ENCODE results near the gene TMEM89. TPM values are rescaled to one million over a fixed set of nuclear protein-coding genes. Genes with fewer than 3 reads are reported as not detected.
A peak's percentile ranks its signal among the peaks of the same experiment; 100 is the strongest.

The TMEM89 gene
- total RNA-seq, 3 donors from 2014 or later: not detected

GRCh38 chr3:48656841-48657281 lies 35.3 kb upstream of the TMEM89 start:
- Histone ChIP-seq H3K9me3 (no peaks in the 10 kb centered on the region), H3K27ac (peak overlapping the region; percentile 76 to 86), H3K4me1 (no peaks in the 10 kb centered on the region), H3K27me3 (peaks cover 0 to 12% of the 10 kb centered on the region in 2 donors), H3K4me3 (peak overlapping the region; percentile 51 to 84 (median 70)), H3K36me3 (no peaks in the 10 kb centered on the region)
- intact Hi-C loops (cut with DNase I; ENCODE audit: low total_unique reads): loop anchor here (10.0 kb wide), 1 partner anchor 948 kb away; no protein-coding TSS in a partner anchor
- TF ChIP-seq, protein P1, sequence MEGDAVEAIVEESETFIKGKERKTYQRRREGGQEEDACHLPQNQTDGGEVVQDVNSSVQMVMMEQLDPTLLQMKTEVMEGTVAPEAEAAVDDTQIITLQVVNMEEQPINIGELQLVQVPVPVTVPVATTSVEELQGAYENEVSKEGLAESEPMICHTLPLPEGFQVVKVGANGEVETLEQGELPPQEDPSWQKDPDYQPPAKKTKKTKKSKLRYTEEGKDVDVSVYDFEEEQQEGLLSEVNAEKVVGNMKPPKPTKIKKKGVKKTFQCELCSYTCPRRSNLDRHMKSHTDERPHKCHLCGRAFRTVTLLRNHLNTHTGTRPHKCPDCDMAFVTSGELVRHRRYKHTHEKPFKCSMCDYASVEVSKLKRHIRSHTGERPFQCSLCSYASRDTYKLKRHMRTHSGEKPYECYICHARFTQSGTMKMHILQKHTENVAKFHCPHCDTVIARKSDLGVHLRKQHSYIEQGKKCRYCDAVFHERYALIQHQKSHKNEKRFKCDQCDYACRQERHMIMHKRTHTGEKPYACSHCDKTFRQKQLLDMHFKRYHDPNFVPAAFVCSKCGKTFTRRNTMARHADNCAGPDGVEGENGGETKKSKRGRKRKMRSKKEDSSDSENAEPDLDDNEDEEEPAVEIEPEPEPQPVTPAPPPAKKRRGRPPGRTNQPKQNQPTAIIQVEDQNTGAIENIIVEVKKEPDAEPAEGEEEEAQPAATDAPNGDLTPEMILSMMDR (IDR thresholded peaks at IDR 0.05): no peak
- TF ChIP-seq POLR2AphosphoS5 (IDR thresholded peaks at IDR 0.05): no peak
- TF ChIP-seq POLR2A (IDR thresholded peaks at IDR 0.05): no peak
- DNase-seq (ENCODE audit: low spot score in 2 of 2): no peak

- intact Hi-C loops (cut with DNase I; ENCODE audit: low total_unique reads): loop anchor here (10.0 kb wide), 1 partner anchor 949 kb away; no protein-coding TSS in a partner anchor
- Histone ChIP-seq H3K4me3 (peak overlapping the region; percentile 51 to 84 (median 70)), H3K27ac (peak overlapping the region; percentile 76 to 86), H3K4me1 (no peaks in the 10 kb centered on the region), H3K27me3 (peaks cover 0 to 11% of the 10 kb centered on the region in 2 donors), H3K9me3 (no peaks in the 10 kb centered on the region), H3K36me3 (no peaks in the 10 kb centered on the region)
- peak; percentile 75 to 76 for DNase-seq (ENCODE audit: low spot score in 2 of 2)
- peak in 1 of 3 donors; percentile 33 for TF ChIP-seq POLR2AphosphoS5 (IDR thresholded peaks at IDR 0.05)
- TF ChIP-seq, protein P1 (IDR thresholded peaks at IDR 0.05): peak; percentile 29 to 66 (median 29)
- no peak for TF ChIP-seq POLR2A (IDR thresholded peaks at IDR 0.05)
Observed at GRCh38 chr3:48656061-48656840, 34.7 kb upstream of the TMEM89 start.

DNA sequence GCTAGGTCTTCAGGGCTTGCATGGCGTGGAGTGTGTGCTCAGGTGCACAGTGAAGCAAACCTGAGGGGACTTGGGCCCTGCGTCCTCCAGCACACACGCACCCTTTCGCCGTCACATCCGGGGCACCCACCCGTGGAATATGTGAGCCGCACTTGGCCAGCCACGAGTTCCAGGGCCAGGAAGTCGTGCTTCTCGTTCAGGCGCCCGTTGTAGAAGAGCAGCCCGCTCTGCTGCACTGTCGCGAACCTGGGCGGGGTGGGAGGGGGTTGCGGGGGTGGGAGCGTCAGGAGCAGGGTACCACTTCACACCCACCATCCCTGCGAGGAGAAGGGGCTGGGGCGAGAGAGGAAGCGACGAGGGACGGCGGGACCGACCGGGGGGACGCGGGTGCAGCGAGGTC lies 34.0 kb upstream of the TMEM89 start:
- H3K4me1 ChIP-seq: no peaks in the 10 kb centered on the region
- no peak for DNase-seq (ENCODE audit: low spot score in 2 of 2)
- H3K9me3 ChIP-seq: no peaks in the 10 kb centered on the region
- peaks cover 0 to 6% of the 10 kb centered on the region in 2 donors for H3K27me3 ChIP-seq
- H3K4me3 ChIP-seq: peak overlapping the region; percentile 51 to 84 (median 70)
- no peaks in the 10 kb centered on the region for H3K36me3 ChIP-seq
- peak overlapping the region; percentile 76 to 86 for H3K27ac ChIP-seq
- intact Hi-C loops (cut with DNase I; ENCODE audit: low total_unique reads): loop anchor here (10.0 kb wide), 1 partner anchor 949 kb away; no protein-coding TSS in a partner anchor
- TF ChIP-seq, protein P1 (IDR thresholded peaks at IDR 0.05): no peak
- TF ChIP-seq POLR2AphosphoS5 (IDR thresholded peaks at IDR 0.05) (no peak), POLR2A (IDR thresholded peaks at IDR 0.05) (no peak)

- Histone ChIP-seq H3K27ac (no peak overlapping the region), H3K9me3 (no peaks in the 10 kb centered on the region), H3K4me3 (no peak overlapping the region), H3K36me3 (no peaks in the 10 kb centered on the region), H3K4me1 (no peaks in the 10 kb centered on the region), H3K27me3 (peaks cover 0 to under 1% of the 10 kb centered on the region in 2 donors)
- intact Hi-C loops (cut with DNase I; ENCODE audit: low total_unique reads): loop anchor here (10.0 kb wide), 1 partner anchor 950 kb away; no protein-coding TSS in a partner anchor
- no peak for TF ChIP-seq POLR2AphosphoS5 (IDR thresholded peaks at IDR 0.05)
- TF ChIP-seq, protein P1 (IDR thresholded peaks at IDR 0.05): no peak
- no peak for DNase-seq (ENCODE audit: low spot score in 2 of 2)
Observed at GRCh38 chr3:48655063-48655462, 33.5 kb upstream of the TMEM89 start.
